B cell (primary cell): Measurements from ENCODE around the gene HES6. TPM values are rescaled to one million over a fixed set of nuclear protein-coding genes. Genes with fewer than 3 reads are reported as not detected.

ENCODE experiments used
- ATAC-seq: fragments of 200-7000 bp; cut with Tn5 transposase; one replicate; pipeline ENCODE4 v1.10.0; 2021; ENCODE audit warnings: low read depth, mild to moderate bottlenecking, moderate number of reproducible peaks, moderate library complexity
- CTCF ChIA-PET: fragments of 350-600 bp; sonication (Branson Sonifier 250); formaldehyde crosslinking; loops from one replicate; lab custom pipeline; 2021; ENCODE audit warnings: antibody characterized with exemption, inconsistent platforms; lab: Charles Lee
- POLR2A ChIA-PET: fragments of 350-600 bp; sonication (Branson Sonifier 250); formaldehyde crosslinking; loops from one replicate; lab custom pipeline; 2021; ENCODE audit warnings: antibody characterized with exemption; lab: Charles Lee
- DNase-seq: peaks from one replicate; pipeline ENCODE4 v3.0.0; 2013
- H2AFZ ChIP-seq: 2 replicates; pipeline ENCODE4 v1.6.1; 2012; ENCODE audit warnings: mild to moderate bottlenecking, low read depth, low read length; ENCODE audit not compliant: insufficient read depth, poor library complexity, severe bottlenecking
- H3K27ac ChIP-seq, 2 donors: 1 replicate in 1 of 2; 2 replicates in 1 of 2; pipeline ENCODE4 v1.5.1; 2012 to 2013; ENCODE audit warnings: low read length in 2 of 2, mild to moderate bottlenecking in 2 of 2, moderate library complexity in 1 of 2
- H3K27me3 ChIP-seq, 4 experiments: fragments of 200-600 bp in 1 of 4; sonication (generic) in 1 of 4; replicated peaks in 1 of 4; 1 replicate in 2 of 4; 2 replicates in 2 of 4; pipeline versions ENCODE4 v1.6.1 to v1.7.0; 2013 to 2016; ENCODE audit warnings: low read length in 3 of 4, mild to moderate bottlenecking in 2 of 4, mixed read lengths in 1 of 4, moderate library complexity in 1 of 4; ENCODE audit not compliant: insufficient read depth in 4 of 4, control insufficient read depth in 3 of 4; ENCODE audit errors: control extremely low read depth in 1 of 4
- H3K36me3 ChIP-seq, 2 experiments: replicated peaks in 1 of 2; 1 replicate in 1 of 2; 2 replicates in 1 of 2; pipeline versions ENCODE4 v1.6.1 to v1.7.1; 2013; ENCODE audit warnings: low read length in 1 of 2; ENCODE audit not compliant: insufficient read depth in 2 of 2, control insufficient read depth in 1 of 2; ENCODE audit errors: control extremely low read depth in 1 of 2, extremely low read depth in 1 of 2
- H3K4me1 ChIP-seq, 2 donors: fragments of 200-600 bp in 1 of 2; sonication (generic) in 1 of 2; 1 replicate in 1 of 2; 2 replicates in 1 of 2; pipeline versions ENCODE4 v1.5.1 to v1.6.1; 2013 to 2017; ENCODE audit warnings: low read length in 2 of 2; ENCODE audit not compliant: control insufficient read depth in 2 of 2, insufficient read depth in 2 of 2
- H3K4me2 ChIP-seq: replicated peaks from 2 replicates; pipeline ENCODE3; 2012; ENCODE audit warnings: mild to moderate bottlenecking, low read depth, low read length; ENCODE audit not compliant: poor library complexity, severe bottlenecking
- H3K4me3 ChIP-seq, 5 experiments: fragments of 200-600 bp in 1 of 5; sonication (generic) in 1 of 5; 1 replicate in 3 of 5; 2 replicates in 2 of 5; pipeline versions ENCODE4 v1.5.1 to v1.7.0; 2011 to 2016; ENCODE audit warnings: low read length in 4 of 5, mild to moderate bottlenecking in 4 of 5, low read depth in 2 of 5, control low read depth in 1 of 5, moderate library complexity in 1 of 5; ENCODE audit not compliant: insufficient read depth in 1 of 5; ENCODE audit errors: control extremely low read depth in 1 of 5, extremely low read depth in 1 of 5
- H3K79me2 ChIP-seq: fragments of 200-600 bp; sonication (generic); one replicate; pipeline ENCODE4 v1.6.0; 2016; ENCODE audit warnings: low read length; ENCODE audit not compliant: control insufficient read depth, insufficient read depth
- H3K9ac ChIP-seq: fragments of 200-600 bp; sonication (generic); 2 replicates; pipeline ENCODE4 v1.6.1; 2017; ENCODE audit warnings: mild to moderate bottlenecking, low read length, moderate library complexity
- H3K9me3 ChIP-seq, 3 donors: one replicate each; pipeline versions ENCODE4 v1.6.1 to v1.7.1; 2013; ENCODE audit warnings: low read length in 2 of 3; ENCODE audit not compliant: control insufficient read depth in 2 of 3, insufficient read depth in 1 of 3; ENCODE audit errors: control extremely low read depth in 1 of 3
- H4K20me1 ChIP-seq: 2 replicates; pipeline ENCODE4 v1.6.0; 2012; ENCODE audit warnings: mild to moderate bottlenecking, low read length; ENCODE audit not compliant: insufficient read depth, control insufficient read depth, poor library complexity, severe bottlenecking
- H3K27ac Mint-ChIP-seq: one replicate; pipeline ENCODE4 v1.8.0; 2021; ENCODE audit warnings: mixed read lengths
- H3K27me3 Mint-ChIP-seq: one replicate; pipeline ENCODE4 v1.8.0; 2021; ENCODE audit warnings: mixed read lengths
- H3K4me1 Mint-ChIP-seq: one replicate; pipeline ENCODE4 v1.8.0; 2021; ENCODE audit warnings: mixed read lengths
- H3K4me3 Mint-ChIP-seq: one replicate; pipeline ENCODE4 v1.8.0; 2021; ENCODE audit warnings: mixed read lengths
- H3K9me3 Mint-ChIP-seq: one replicate; pipeline ENCODE4 v1.8.0; 2022; ENCODE audit warnings: mixed read lengths; ENCODE audit not compliant: insufficient read depth
- CTCF ChIP-seq: fragments of 200-600 bp; IDR thresholded peaks from one replicate; pipeline ENCODE4 v1.8.0; 2022; ENCODE audit warnings: antibody characterized with exemption, mild to moderate bottlenecking
- EZH2 ChIP-seq: IDR thresholded peaks from 2 replicates; pipeline ENCODE4 v1.6.1; 2012; ENCODE audit warnings: borderline replicate concordance, low read depth, mild to moderate bottlenecking, moderate library complexity, low read length; ENCODE audit not compliant: insufficient read depth, poor library complexity, severe bottlenecking
- WGBS: methylation state at CpG from one replicate; pipeline ENCODE4 v1.1.5; 2013; ENCODE audit warnings: missing lambda C conversion rate; ENCODE audit not compliant: insufficient coverage; 5-methylcytosine and 5-hydroxymethylcytosine counted together
- intact Hi-C: fragments of 100-400 bp; cut with micrococcal nuclease; formaldehyde crosslinking; loops from one replicate; pipeline ENCODE4 v1.10.0; 2022
- polyA plus RNA-seq: library from polyadenylated mRNA; depleted of rRNA; stranded (reverse); fragments of >200 nt; gene quantifications from 2 replicates; pipeline ENCODE4 v1.2.3, GENCODE V29; 2012
- total RNA-seq, 2 donors: library from RNA; stranded (reverse); fragments of 120-200 nt in 1 of 2; gene quantifications; 1 replicate in 1 of 2; 2 replicates in 1 of 2; pipeline versions ENCODE4 v1.2.3 to v1.2.4, GENCODE V29; 2013 to 2022

The HES6 gene
- total and polyA plus RNA-seq, 2 donors (not counting 1 experiment from before 2014, with no cell fraction given), result 6.5 to 14.3 TPM

GRCh38 chr2:238225911-238226697 lies 13.7 kb downstream of the HES6 start:
- H3K4me1 ChIP-seq, result peaks cover 5% of the 10 kb centered on the region in 2 donors
- no peaks in the 10 kb centered on the region for H3K79me2 ChIP-seq
- peaks cover 10% of the 10 kb centered on the region for H3K27me3 Mint-ChIP-seq
- ChIA-PET POLR2A (no interaction called here), CTCF (interaction anchor here (0.8 kb wide), 1 partner anchor 37 kb away, joined by 4 read pairs; no protein-coding TSS in a partner anchor)
- DNase-seq, result no peak
- peaks cover 8% of the 10 kb centered on the region for H3K4me1 Mint-ChIP-seq
- H3K9me3 Mint-ChIP-seq, result no peaks in the 10 kb centered on the region
- no peak overlapping the region for H2AFZ ChIP-seq
- intact Hi-C loops, result no loop called here
- peaks cover 0 to 2% (median 0%) of the 10 kb centered on the region in 4 experiments for H3K27me3 ChIP-seq
- H3K4me3 Mint-ChIP-seq, result no peak overlapping the region
- no peak overlapping the region for H3K27ac ChIP-seq
- H3K9me3 ChIP-seq, result peaks cover 0 to 7% (median 0%) of the 10 kb centered on the region in 3 donors
- TF ChIP-seq CTCF, result no peak
- no peak for TF ChIP-seq EZH2
- H3K4me3 ChIP-seq, result no peak overlapping the region
- ATAC-seq, result no peak
- no peaks in the 10 kb centered on the region for H4K20me1 ChIP-seq
- H3K9ac ChIP-seq, result no peak overlapping the region
- peaks cover 0 to 2% of the 10 kb centered on the region in 2 experiments for H3K36me3 ChIP-seq
- no peak overlapping the region for H3K27ac Mint-ChIP-seq
- 92% methylated on average over 37 of the region's 38 CpGs for WGBS
- H3K4me2 ChIP-seq, result no peak overlapping the region

GRCh38 chr2:238225121-238225520 lies 14.7 kb downstream of the HES6 start:
- ATAC-seq (no peak), DNase-seq (no peak)
- H3K79me2 ChIP-seq, result no peaks in the 10 kb centered on the region
- intact Hi-C loops, result no loop called here
- no peaks in the 10 kb centered on the region for H3K27me3 ChIP-seq
- POLR2A ChIA-PET, result no interaction called here
- H3K27me3 Mint-ChIP-seq, result peaks cover 6% of the 10 kb centered on the region
- H3K4me2 ChIP-seq, result no peak overlapping the region
- no peak for TF ChIP-seq EZH2
- no peak for TF ChIP-seq CTCF
- CTCF ChIA-PET, result interaction anchor here (0.8 kb wide), 1 partner anchor 38 kb away, joined by 4 read pairs; no protein-coding TSS in a partner anchor
- 94% methylated on average over 13 of the region's 13 CpGs for WGBS
- H3K4me3 ChIP-seq, result no peak overlapping the region
- peaks cover 0 to 6% (median 0%) of the 10 kb centered on the region in 3 donors for H3K9me3 ChIP-seq
- H3K9ac ChIP-seq, result no peak overlapping the region
- no peaks in the 10 kb centered on the region for H3K4me1 ChIP-seq
- H4K20me1 ChIP-seq, result no peaks in the 10 kb centered on the region
- H3K4me1 Mint-ChIP-seq, result no peaks in the 10 kb centered on the region
- H2AFZ ChIP-seq, result no peak overlapping the region
- H3K4me3 Mint-ChIP-seq, result no peak overlapping the region
- no peaks in the 10 kb centered on the region for H3K9me3 Mint-ChIP-seq
- no peak overlapping the region for H3K27ac ChIP-seq
- H3K27ac Mint-ChIP-seq, result no peak overlapping the region
- H3K36me3 ChIP-seq, result peaks cover 0 to 2% of the 10 kb centered on the region in 2 experiments
